Kasumi-1 (cell line): ENCODE data around the gene BCHE.

Experiments
- DNase-seq, 2 experiments: peaks; one replicate each; lab custom pipeline; 2025; lab: John Stamatoyannopoulos, UW

Gene BCHE

GRCh38 chr3:165751637-165752036 is 85.6 kb downstream of the BCHE start:
- no peak for DNase-seq

GRCh38 chr3:165749821-165750220 is 87.4 kb downstream of the BCHE start:
- DNase-seq = no peak

- DNase-seq = no peak
Observed at GRCh38 chr3:165749241-165749640, 88.0 kb downstream of the BCHE start.

GRCh38 chr3:165748094-165748493 is 89.1 kb downstream of the BCHE start:
- DNase-seq = no peak

- DNase-seq = no peak
Observed at GRCh38 chr3:165746874-165747273, 90.3 kb downstream of the BCHE start.

- no peak for DNase-seq
Observed at GRCh38 chr3:165744025-165744424, 93.2 kb downstream of the BCHE start.

GRCh38 chr3:165742351-165742750 is 94.9 kb downstream of the BCHE start:
- no peak for DNase-seq

GRCh38 chr3:165729756-165730155 is 107.5 kb downstream of the BCHE start:
- no peak for DNase-seq

- no peak for DNase-seq
Observed at GRCh38 chr3:165728924-165729323, 108.3 kb downstream of the BCHE start.

- DNase-seq = no peak
Observed at GRCh38 chr3:165725296-165725695, 111.9 kb downstream of the BCHE start.
